ENCODE results near the gene SYNPR.

The SYNPR gene

GRCh38 chr3:63278171-63279004, at the start of gene SYNPR:
Gene SYNPR, plus strand, starts transcription at chr3:63278308.
- no peak within 1 kb of the TSS for H3K4me3 ChIP-seq (ENCODE audit: control insufficient read depth, low read depth, low read length)
- no peak for DNase-seq (ENCODE audit: low read depth)
- TF ChIP-seq CTCF (IDR thresholded peaks at IDR 0.05; ENCODE audit: control insufficient read depth, insufficient read depth, low read depth, low read length, missing control alignments), result no peak

GRCh38 chr3:63228677-63229076, 49.4 kb upstream of the SYNPR start:
- no peak overlapping the region for H3K4me3 ChIP-seq (ENCODE audit: control insufficient read depth, low read depth, low read length)
- peak; percentile 57 for TF ChIP-seq CTCF (IDR thresholded peaks at IDR 0.05; ENCODE audit: control insufficient read depth, insufficient read depth, low read depth, low read length, missing control alignments)
- peak; percentile 16 for DNase-seq (ENCODE audit: low read depth)

- TF ChIP-seq CTCF (IDR thresholded peaks at IDR 0.05; ENCODE audit: control insufficient read depth, insufficient read depth, low read depth, low read length, missing control alignments), result no peak
- DNase-seq (ENCODE audit: low read depth), result no peak
- H3K4me3 ChIP-seq (ENCODE audit: control insufficient read depth, low read depth, low read length), result no peak overlapping the region
These were observed 48.0 kb upstream of the SYNPR start for GRCh38 chr3:63230146-63230545.

GRCh38 chr3:63231643-63232042, 46.5 kb upstream of the SYNPR start:
- TF ChIP-seq CTCF (IDR thresholded peaks at IDR 0.05; ENCODE audit: control insufficient read depth, insufficient read depth, low read depth, low read length, missing control alignments), result no peak
- no peak for DNase-seq (ENCODE audit: low read depth)
- no peak overlapping the region for H3K4me3 ChIP-seq (ENCODE audit: control insufficient read depth, low read depth, low read length)

- TF ChIP-seq CTCF (IDR thresholded peaks at IDR 0.05; ENCODE audit: control insufficient read depth, insufficient read depth, low read depth, low read length, missing control alignments), result peak; percentile 21
- DNase-seq (ENCODE audit: low read depth), result no peak
- no peak overlapping the region for H3K4me3 ChIP-seq (ENCODE audit: control insufficient read depth, low read depth, low read length)
These were observed 45.2 kb upstream of the SYNPR start for GRCh38 chr3:63232764-63233396.

GRCh38 chr3:63240381-63240902, 37.7 kb upstream of the SYNPR start:
- H3K4me3 ChIP-seq (ENCODE audit: control insufficient read depth, low read depth, low read length), result no peak overlapping the region
- DNase-seq (ENCODE audit: low read depth), result no peak
- TF ChIP-seq CTCF (IDR thresholded peaks at IDR 0.05; ENCODE audit: control insufficient read depth, insufficient read depth, low read depth, low read length, missing control alignments), result no peak
